Prostate gland (tissue), 2 donors: ENCODE data around the gene LDLR.

Source experiments
- CTCF ChIP-seq, 4 experiments: fragments of 200-600 bp in 2 of 4; fragments of 450-650 bp in 2 of 4; sonication (generic) in 2 of 4; IDR thresholded peaks; 1 replicate in 3 of 4; 2 replicates in 1 of 4; pipeline ENCODE4 v1.5.1; 2016 to 2019; ENCODE audit warnings: antibody characterized with exemption in 4 of 4, mild to moderate bottlenecking in 2 of 4, moderate library complexity in 2 of 4
- POLR2A ChIP-seq: fragments of 450-650 bp; IDR thresholded peaks from one replicate; pipeline ENCODE4 v1.6.1; 2016; ENCODE audit warnings: antibody characterized with exemption, mild to moderate bottlenecking
- POLR2AphosphoS5 ChIP-seq: sonication (generic); formaldehyde crosslinking; IDR thresholded peaks from one replicate; pipeline ENCODE4 v1.6.1; 2017; ENCODE audit warnings: antibody characterized with exemption

DNA sequence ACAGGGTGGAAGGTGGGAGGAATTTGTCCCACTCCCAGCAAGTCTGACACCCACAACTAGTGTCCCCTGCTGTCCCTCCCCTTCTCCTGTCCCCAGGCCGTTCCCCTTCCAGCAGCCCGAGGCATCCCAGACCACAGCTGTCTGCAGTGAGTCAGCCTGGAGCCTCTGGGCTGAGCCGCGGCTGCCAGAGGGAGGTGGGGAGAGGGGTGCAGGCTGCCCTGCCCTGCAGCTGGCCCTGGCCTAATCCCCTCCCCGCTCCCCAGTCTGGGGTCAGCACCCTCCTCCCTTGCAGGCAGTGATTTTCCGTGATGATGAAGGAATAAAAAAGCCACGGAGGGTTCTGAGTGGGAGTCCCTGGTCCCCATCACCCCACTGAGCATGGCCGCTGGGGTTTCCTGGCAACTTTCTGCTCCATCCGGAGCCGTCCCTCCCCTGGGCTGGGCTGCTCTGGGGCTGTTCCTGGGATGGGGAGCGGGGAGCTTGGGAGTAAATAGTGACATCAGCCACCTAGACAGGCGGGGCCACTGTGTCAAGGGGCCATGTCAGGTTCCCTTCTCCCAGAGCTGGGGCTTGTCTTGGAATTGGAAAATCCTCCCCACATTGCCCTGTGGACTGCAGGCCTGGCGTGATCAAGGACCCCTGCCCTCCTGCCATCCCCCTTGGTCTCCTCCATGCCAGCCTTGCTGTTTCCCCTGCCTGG, 49.5 kb downstream of the LDLR start:
- TF ChIP-seq CTCF (IDR thresholded peaks at IDR 0.05) (no peak), POLR2A (no peak), POLR2AphosphoS5 (no peak)
